Right cardiac atrium (tissue), 5 donors: Measurements from ENCODE around the gene PRRC2B. TPM values are rescaled to one million over a fixed set of nuclear protein-coding genes. Genes with fewer than 3 reads are reported as not detected.

Experiments
- ATAC-seq, 2 donors: fragments of 200-7000 bp; cut with Tn5 transposase; one replicate each; pipeline versions ENCODE4 v1.8.0 to v1.9.1; 2020; ENCODE audit warnings: moderate library complexity in 2 of 2, mild to moderate bottlenecking in 1 of 2
- DNase-seq, 3 donors: peaks; one replicate each; pipeline ENCODE4 v3.0.0-alpha.2; 2020
- H3K27ac ChIP-seq: one replicate; pipeline ENCODE4 v1.5.1; 2013; ENCODE audit warnings: mild to moderate bottlenecking, low read length, control low read depth, moderate library complexity
- H3K27me3 ChIP-seq: one replicate; pipeline ENCODE4 v1.6.1; 2013; ENCODE audit not compliant: control insufficient read depth, insufficient read depth
- H3K4me1 ChIP-seq: one replicate; pipeline ENCODE4 v1.6.1; 2013; ENCODE audit warnings: low read length; ENCODE audit not compliant: control insufficient read depth, insufficient read depth
- H3K4me3 ChIP-seq: one replicate; pipeline ENCODE4 v1.5.1; 2013; ENCODE audit warnings: low read length, control low read depth
- H3K9me3 ChIP-seq: one replicate; pipeline ENCODE4 v1.6.1; 2013; ENCODE audit warnings: low read length; ENCODE audit not compliant: control insufficient read depth
- WGBS: extraction: QIAGEN DNeasy Blood & Tissue Kit; methylation state at CpG from one replicate; pipeline ENCODE4 v1.1.7; 2013; 5-methylcytosine and 5-hydroxymethylcytosine counted together
- intact Hi-C, 4 donors: fragments of 100-400 bp; cut with DNase I; formaldehyde crosslinking; loops; one replicate each; pipeline versions ENCODE4 v1.11.0 to v1.14.0; 2022 to 2023
- polyA plus RNA-seq: library from polyadenylated mRNA; stranded (reverse); fragments of 200-250 nt; gene quantifications from one replicate; pipeline ENCODE4 v1.2.3, GENCODE V29; 2013
- total RNA-seq, 4 donors: library from RNA; stranded (reverse); fragmentation: NEBNext Ultra II Directional; extraction: Animal tissue kit (Norgen Biotek cat#: 25700); gene quantifications; one replicate each; pipeline ENCODE4 v1.2.1, GENCODE V29; 2021
- donor health status: healthy with polysubstance abuse.
- donor health status: DM: no; HTN: yes; CAD: no.
- donor health status: DM: no; HTN: no; CAD: no.
- donor health status: DM: no; HTN: yes; CAD: no; lungs with severe emphysema.
- donor health status: DM: yes; HTN: yes; CAD: no.

The PRRC2B gene
- total and polyA plus RNA-seq, 5 donors = 78.1 to 175 (median 141) TPM

GRCh38 chr9:131477816-131478419 is 84.0 kb downstream of the PRRC2B start:
- ATAC-seq = no peak
- DNase-seq = no peak
- Histone ChIP-seq H3K27me3 (no peaks in the 10 kb centered on the region), H3K4me3 (no peak overlapping the region), H3K4me1 (peaks cover 4% of the 10 kb centered on the region), H3K9me3 (no peaks in the 10 kb centered on the region), H3K27ac (no peak overlapping the region)
- WGBS = 84% methylated on average over 19 of the region's 19 CpGs
- intact Hi-C loops = loop anchor here in 2 of 4 donors (5.0 to 10.0 kb wide), 2 partner anchors 103 to 106 kb away; no protein-coding TSS in a partner anchor

GRCh38 chr9:131478421-131478868 is 84.6 kb downstream of the PRRC2B start:
- no peaks in the 10 kb centered on the region for H3K9me3 ChIP-seq
- no peak overlapping the region for H3K4me3 ChIP-seq
- H3K27me3 ChIP-seq = no peaks in the 10 kb centered on the region
- no peak overlapping the region for H3K27ac ChIP-seq
- peak in 1 of 3 donors; percentile 75 for DNase-seq
- ATAC-seq = no peak
- intact Hi-C loops = loop anchor here in 2 of 4 donors (5.0 to 10.0 kb wide), 2 partner anchors 104 to 106 kb away; no protein-coding TSS in a partner anchor
- 51% methylated on average over 12 of the region's 12 CpGs for WGBS
- H3K4me1 ChIP-seq = peaks cover 4% of the 10 kb centered on the region

- DNase-seq = no peak
- Histone ChIP-seq H3K27ac (no peak overlapping the region), H3K4me1 (peaks cover 4% of the 10 kb centered on the region), H3K4me3 (no peak overlapping the region), H3K9me3 (no peaks in the 10 kb centered on the region), H3K27me3 (no peaks in the 10 kb centered on the region)
- intact Hi-C loops = loop anchor here in 2 of 4 donors (5.0 to 10.0 kb wide), 2 partner anchors 104 to 107 kb away; no protein-coding TSS in a partner anchor
- no peak for ATAC-seq
- 88% methylated on average over 10 of the region's 10 CpGs for WGBS
Measured at GRCh38 chr9:131478911-131479310, 85.0 kb downstream of the PRRC2B start.

- 96% methylated on average over 1 of the region's 1 CpG for WGBS
- no peak overlapping the region for H3K27ac ChIP-seq
- intact Hi-C loops = no loop called here
- peaks cover 4% of the 10 kb centered on the region for H3K4me1 ChIP-seq
- DNase-seq (no peak), ATAC-seq (no peak)
- no peaks in the 10 kb centered on the region for H3K27me3 ChIP-seq
- no peaks in the 10 kb centered on the region for H3K9me3 ChIP-seq
- no peak overlapping the region for H3K4me3 ChIP-seq
Measured at GRCh38 chr9:131480258-131480657, 86.4 kb downstream of the PRRC2B start.

GRCh38 chr9:131481441-131482342 is 87.8 kb downstream of the PRRC2B start:
- H3K4me3 ChIP-seq = no peak overlapping the region
- intact Hi-C loops = no loop called here
- no peaks in the 10 kb centered on the region for H3K27me3 ChIP-seq
- peaks cover 4% of the 10 kb centered on the region for H3K4me1 ChIP-seq
- WGBS = 71% methylated on average over 19 of the region's 19 CpGs
- peak in 1 of 2 donors; percentile 5 for ATAC-seq
- H3K9me3 ChIP-seq = no peaks in the 10 kb centered on the region
- DNase-seq = peak in 1 of 3 donors; percentile 52
- H3K27ac ChIP-seq = peak overlapping the region; percentile 82

GRCh38 chr9:131482343-131483006 is 88.6 kb downstream of the PRRC2B start:
- Histone ChIP-seq H3K4me1 (peaks cover 4% of the 10 kb centered on the region), H3K4me3 (no peak overlapping the region)
- DNase-seq = peak in 2 of 3 donors; percentile 13 to 40

GRCh38 chr9:131483319-131484050 is 89.6 kb downstream of the PRRC2B start:
- H3K27me3 ChIP-seq = no peaks in the 10 kb centered on the region
- no peak overlapping the region for H3K4me3 ChIP-seq
- DNase-seq (peak; percentile 55 to 83 (median 78)), ATAC-seq (peak; percentile 76)
- intact Hi-C loops = no loop called here
- H3K27ac ChIP-seq = peak overlapping the region; percentile 90
- H3K9me3 ChIP-seq = no peaks in the 10 kb centered on the region
- peaks cover 4% of the 10 kb centered on the region for H3K4me1 ChIP-seq
- 65% methylated on average over 9 of the region's 9 CpGs for WGBS

More at GRCh38 chr9:131482343-131483006, 88.6 kb downstream of the PRRC2B start:
- 83% methylated on average over 24 of the region's 24 CpGs for WGBS
- no peak for ATAC-seq
- intact Hi-C loops = no loop called here
- Histone ChIP-seq H3K9me3 (no peaks in the 10 kb centered on the region), H3K27me3 (no peaks in the 10 kb centered on the region), H3K27ac (peak overlapping the region; percentile 82)

- H3K4me1 ChIP-seq = peaks cover 4% of the 10 kb centered on the region
- DNase-seq = no peak
- WGBS = 79% methylated on average over 7 of the region's 7 CpGs
- no peaks in the 10 kb centered on the region for H3K27me3 ChIP-seq
- no peaks in the 10 kb centered on the region for H3K9me3 ChIP-seq
- intact Hi-C loops = no loop called here
- no peak overlapping the region for H3K4me3 ChIP-seq
- ATAC-seq = no peak
- peak overlapping the region; percentile 90 for H3K27ac ChIP-seq
Measured at GRCh38 chr9:131484051-131484445, 90.2 kb downstream of the PRRC2B start.

- Histone ChIP-seq H3K4me3 (no peak overlapping the region), H3K9me3 (no peaks in the 10 kb centered on the region), H3K27me3 (no peaks in the 10 kb centered on the region), H3K27ac (peak overlapping the region; percentile 12), H3K4me1 (peaks cover 4% of the 10 kb centered on the region)
- DNase-seq (peak in 1 of 3 donors; percentile 44), ATAC-seq (no peak)
- WGBS = 93% methylated on average over 15 of the region's 15 CpGs
- intact Hi-C loops = no loop called here
Measured at GRCh38 chr9:131484560-131485185, 90.8 kb downstream of the PRRC2B start.

- ATAC-seq (no peak), DNase-seq (peak in 2 of 3 donors; percentile 38 to 47)
- H3K4me1 ChIP-seq = peaks cover 4% of the 10 kb centered on the region
- intact Hi-C loops = no loop called here
- no peaks in the 10 kb centered on the region for H3K27me3 ChIP-seq
- H3K4me3 ChIP-seq = no peak overlapping the region
- H3K27ac ChIP-seq = no peak overlapping the region
- no peaks in the 10 kb centered on the region for H3K9me3 ChIP-seq
- 86% methylated on average over 12 of the region's 12 CpGs for WGBS
Measured at GRCh38 chr9:131485206-131485605, 91.3 kb downstream of the PRRC2B start.
